EL (cell line): ENCODE measurements around the gene CCDC24.
A peak's percentile ranks its signal among the peaks of the same experiment; 100 is the strongest.

Source experiments
- DNase-seq: peaks from one replicate; pipeline ENCODE4 v3.0.0-alpha.2; 2016

CCDC24 gene

DNA sequence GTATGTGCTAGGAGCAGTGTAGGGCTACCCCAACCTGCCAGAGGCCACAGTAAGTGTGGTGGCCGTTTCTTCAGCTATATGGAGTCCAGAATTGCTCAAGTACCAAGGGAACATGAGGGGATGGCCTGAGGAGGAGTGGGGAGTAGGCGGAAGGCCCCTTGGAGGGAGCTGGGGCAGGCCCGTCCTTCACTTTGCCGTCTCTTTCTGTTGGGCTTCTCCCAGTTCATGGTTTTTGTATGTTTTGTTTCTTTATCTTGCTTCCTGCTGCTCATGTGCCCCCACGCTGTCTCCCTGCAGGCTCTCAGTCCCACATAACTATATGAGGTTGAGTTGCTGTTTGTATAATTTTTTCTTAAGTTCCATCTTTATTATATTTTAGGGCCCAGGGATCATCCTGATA lies 27.5 kb upstream of the CCDC24 start:
- DNase-seq: no peak

- no peak for DNase-seq
These were observed 26.1 kb upstream of the CCDC24 start for GRCh38 chr1:43965316-43965715.

- DNase-seq: no peak
These were observed 23.0 kb upstream of the CCDC24 start for GRCh38 chr1:43968348-43968948.

- no peak for DNase-seq
These were observed 22.0 kb upstream of the CCDC24 start for GRCh38 chr1:43969416-43969745.

DNA sequence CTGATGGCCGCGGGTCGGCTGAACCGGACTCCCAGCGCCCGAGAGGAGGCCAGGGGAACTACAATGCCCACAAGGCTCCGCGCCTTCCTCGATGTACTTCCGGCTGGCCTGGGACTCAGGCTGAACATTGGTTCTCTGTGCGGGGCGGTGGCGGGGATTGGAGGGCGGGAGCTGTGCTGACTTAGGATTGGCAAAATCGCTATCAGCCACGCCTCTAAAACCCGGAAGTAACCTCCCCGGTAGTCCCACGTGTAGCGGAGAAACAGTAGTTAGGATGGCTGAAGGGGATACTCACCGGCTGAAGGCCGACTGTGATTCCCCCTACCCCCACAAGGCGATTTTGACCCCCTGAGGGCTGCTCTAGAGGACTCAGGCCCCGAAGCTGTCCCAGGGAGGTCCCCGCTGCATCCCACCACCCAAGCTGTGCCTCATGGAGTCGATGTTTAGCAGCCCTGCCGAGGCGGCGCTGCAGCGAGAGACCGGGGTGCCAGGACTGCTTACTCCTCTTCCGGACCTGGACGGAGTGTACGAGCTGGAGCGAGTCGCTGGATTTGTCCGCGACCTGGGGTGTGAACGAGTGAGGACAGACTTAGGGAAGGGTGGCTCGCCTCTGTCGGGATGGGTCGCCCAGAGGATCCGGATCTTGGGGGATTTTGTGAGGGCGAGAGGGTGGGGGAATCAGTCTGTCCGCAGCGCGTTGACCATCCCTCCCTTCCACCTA lies 21.5 kb upstream of the CCDC24 start, which contains the start of gene DPH2:
DPH2 (plus strand) TSS at position 265 of the 721 bp plus-strand sequence; CDS start at position 431, 166 bp downstream.
- peak; percentile 98 for DNase-seq

- no peak for DNase-seq
These were observed 20.9 kb upstream of the CCDC24 start for GRCh38 chr1:43970502-43970901.

DNA sequence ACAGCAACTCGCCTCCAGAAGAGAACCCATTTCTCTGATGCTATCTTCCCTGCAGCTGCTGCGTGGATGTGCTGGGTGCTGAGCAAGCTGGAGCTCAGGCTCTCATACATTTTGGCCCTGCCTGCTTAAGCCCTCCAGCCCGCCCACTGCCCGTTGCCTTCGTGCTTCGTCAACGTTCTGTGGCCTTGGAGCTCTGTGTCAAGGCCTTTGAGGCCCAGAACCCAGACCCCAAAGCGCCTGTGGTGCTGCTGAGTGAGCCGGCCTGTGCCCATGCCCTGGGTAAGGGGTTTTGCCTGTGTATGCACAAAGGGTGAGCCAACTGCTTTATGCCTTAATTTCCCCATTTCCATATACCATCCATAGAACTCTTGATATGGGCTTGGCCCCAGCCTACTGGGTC lies 20.5 kb upstream of the CCDC24 start:
- DNase-seq: no peak

- no peak for DNase-seq
These were observed 19.9 kb upstream of the CCDC24 start for GRCh38 chr1:43971336-43971980.

GRCh38 chr1:43973981-43974442 lies 17.4 kb upstream of the CCDC24 start:
- no peak for DNase-seq

DNA sequence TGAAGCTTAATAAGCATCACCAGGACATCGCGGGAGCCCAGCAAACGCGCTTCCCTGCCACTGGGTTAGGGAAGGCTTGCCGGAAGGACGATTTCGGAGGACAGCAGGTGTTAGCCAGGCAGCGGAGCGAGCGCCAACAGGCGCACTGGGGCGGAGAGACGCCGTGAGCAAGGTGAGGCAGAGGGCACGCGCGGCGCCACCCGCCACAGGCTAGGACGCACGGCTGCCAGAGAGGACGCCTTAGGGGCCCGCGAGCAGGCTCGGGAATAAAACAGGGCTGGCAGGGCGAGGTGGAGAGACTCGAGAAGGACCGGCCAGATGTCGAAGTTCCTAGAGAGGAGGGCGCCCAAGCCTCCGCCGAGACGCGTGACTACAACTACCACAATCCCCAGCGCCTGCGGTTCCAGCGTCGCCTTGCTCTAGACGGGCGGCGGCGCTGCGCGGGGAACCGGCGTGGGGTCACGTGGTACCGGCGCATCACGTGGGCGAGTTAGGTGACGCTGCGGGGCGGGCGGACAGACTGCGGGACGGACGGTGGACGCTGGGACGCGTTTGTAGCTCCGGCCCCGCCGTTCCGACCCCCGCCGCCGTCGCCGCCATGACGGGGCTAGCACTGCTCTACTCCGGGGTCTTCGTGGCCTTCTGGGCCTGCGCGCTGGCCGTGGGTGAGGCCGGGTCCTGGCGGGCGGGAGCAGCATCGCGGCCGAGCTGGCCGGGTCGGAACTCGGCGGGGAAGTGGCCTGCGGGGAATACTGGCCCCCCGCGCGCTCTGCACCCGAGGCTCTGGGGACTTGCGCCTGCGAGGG lies 16.8 kb upstream of the CCDC24 start, which contains the start of gene ATP6V0B:
ATP6V0B (plus strand) TSS at position 518 of the 806 bp plus-strand sequence; CDS start at position 599, 81 bp downstream.
- peak; percentile 94 for DNase-seq

DNA sequence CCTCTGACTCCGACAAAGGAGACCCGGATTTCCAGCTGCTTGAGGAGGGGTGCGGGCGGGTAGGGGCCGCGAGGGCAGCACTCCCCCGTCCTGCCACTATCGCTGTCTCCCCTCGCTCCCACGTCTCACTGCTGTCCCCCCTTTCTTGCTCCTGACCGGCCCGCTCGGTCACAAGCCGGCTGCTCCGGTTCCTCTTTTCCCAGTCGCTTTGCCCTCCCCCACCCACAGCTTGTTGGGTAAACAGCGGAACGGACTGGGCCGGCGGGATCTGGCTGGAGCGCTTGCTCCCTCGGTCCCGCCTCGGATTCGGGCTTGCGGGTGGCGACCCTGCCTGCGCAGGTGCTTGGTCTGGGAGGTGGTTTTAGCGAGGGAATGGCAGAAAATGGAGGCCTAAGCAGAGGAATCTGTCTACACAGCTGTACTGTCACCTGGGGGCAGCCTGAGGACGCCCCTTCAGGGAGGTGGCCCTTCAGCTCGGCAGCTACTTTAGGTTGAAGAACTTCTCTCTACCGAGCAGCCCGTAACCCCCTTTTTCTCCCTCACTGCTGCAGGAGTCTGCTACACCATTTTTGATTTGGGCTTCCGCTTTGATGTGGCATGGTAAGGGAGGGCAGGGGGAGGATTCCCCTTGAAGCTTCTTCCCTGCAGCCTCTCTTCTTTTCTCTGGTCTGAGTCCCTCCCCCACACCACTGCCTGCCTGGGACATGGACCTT lies 16.0 kb upstream of the CCDC24 start:
- DNase-seq: peak; percentile 28

DNA sequence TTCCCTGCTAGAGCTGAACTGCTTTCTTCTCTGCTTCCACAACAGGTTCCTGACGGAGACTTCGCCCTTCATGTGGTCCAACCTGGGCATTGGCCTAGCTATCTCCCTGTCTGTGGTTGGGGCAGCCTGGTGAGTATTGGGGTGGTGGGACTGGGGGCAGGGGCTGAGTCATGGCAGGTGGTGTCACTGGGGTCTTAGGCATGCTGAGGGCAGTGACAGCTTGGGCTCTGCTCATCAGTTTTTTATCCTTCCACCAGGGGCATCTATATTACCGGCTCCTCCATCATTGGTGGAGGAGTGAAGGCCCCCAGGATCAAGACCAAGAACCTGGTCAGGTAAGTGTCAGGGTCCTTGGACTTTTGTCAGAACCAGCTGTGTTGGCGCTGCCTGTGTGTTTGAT lies 15.4 kb upstream of the CCDC24 start:
- DNase-seq: no peak

GRCh38 chr1:43976890-43977289 lies 14.5 kb upstream of the CCDC24 start:
- DNase-seq: no peak

GRCh38 chr1:43977376-43978263 lies 13.8 kb upstream of the CCDC24 start:
- no peak for DNase-seq

DNA sequence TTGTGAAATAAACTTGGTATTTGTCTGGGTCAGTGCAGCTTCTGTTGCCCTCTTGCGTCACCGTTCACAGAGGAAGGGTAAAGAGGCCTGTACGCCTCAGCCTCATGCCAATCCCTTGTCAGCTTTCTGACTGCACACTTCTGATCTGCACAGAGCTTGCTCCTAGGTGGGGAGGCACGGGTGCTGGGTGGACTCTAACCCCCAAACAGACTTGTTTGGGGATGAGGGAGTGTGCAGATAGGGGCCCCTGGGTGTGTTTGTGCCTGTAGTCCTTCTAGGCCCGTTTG lies 13.2 kb upstream of the CCDC24 start:
- DNase-seq: no peak

DNA sequence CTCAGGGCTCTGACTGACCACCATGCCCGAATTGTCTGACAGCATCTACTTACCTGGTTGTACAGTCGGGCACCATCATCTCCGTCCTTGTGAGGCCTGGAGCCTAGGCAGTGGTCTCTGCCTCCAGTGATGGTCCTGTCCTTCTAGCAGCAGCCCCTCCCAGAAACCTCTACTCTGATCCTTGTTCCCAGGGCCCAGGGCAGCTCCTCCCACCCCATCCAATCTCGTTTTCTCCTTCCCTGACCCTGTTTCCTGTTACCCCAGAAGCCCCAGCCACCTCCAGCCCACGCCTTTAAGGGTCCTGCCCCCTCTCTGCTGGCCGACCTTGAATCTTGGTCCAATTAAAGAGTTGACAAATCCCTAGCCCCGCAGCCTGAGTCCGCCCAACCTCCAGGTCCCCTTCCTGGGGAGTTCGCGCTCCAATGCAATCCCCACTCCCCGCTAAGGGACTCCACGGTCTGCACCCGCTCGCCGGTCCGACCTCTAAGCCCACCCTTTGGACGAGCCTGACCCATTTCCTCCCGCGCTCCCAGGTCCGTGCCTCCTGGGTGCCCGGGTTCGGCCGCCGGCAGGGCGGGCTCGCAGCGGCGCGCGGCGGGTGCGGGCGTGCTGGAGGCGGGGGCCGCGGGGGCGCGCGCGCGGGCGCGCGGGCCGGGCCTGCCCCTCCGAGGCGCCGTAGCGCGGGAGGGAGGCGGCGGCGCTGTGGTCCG lies 12.7 kb upstream of the CCDC24 start, which contains the start of gene B4GALT2:
B4GALT2 (plus strand) TSS at position 660 of the 710 bp plus-strand sequence. CDS start 1,951 bp downstream, outside the sequence.
- DNase-seq: peak; percentile 57

DNA sequence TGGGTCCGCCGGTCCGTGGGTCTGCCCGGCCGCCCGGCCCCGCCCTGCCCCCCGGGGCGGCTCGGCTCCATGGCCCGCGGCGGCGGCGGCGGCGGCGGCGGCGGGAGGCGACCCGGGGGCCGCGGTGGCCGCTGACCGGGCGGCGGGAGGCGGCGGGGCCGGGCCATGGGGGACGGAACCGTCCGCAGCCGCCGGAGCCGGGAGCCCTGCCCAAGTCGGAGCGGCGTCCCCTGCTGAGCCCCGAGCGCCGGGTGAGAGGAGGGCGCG lies 12.2 kb upstream of the CCDC24 start:
- no peak for DNase-seq

DNA sequence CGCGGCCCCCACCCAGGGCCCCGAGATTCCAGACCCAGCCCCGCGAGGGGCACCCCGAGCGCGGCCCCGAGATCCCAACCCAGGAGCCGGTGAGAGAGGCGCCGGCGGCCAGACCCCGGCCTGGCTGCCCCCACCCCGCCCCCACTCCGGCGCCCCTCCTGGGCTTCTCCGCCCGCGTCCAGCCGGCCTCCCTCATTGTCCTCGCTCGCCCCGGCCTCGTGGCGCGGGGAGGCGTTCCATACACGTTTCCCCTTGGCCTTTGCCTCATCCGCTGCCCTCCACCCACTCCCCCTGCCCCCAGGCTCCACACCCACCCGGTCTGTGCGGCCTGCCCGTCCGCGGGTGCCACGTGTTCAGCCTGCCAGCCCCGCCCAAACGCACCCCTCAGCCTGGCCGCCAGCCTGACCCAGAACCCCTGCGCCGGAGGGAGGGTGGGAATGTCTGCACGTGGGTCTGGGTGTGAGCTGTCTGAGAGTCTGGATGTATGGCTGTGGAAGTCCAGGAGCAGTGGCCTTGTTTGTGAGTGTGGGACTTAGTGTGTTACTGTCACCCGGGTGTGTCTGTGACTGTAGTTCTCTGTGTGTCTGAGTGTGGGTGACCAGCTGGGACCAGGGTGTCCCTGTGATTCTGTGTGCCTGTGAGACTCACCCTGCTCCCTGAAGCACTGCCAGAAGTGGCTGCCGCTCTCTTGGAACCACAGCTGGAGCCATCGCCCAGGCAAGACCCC lies 11.7 kb upstream of the CCDC24 start:
- DNase-seq: peak; percentile 74

DNA sequence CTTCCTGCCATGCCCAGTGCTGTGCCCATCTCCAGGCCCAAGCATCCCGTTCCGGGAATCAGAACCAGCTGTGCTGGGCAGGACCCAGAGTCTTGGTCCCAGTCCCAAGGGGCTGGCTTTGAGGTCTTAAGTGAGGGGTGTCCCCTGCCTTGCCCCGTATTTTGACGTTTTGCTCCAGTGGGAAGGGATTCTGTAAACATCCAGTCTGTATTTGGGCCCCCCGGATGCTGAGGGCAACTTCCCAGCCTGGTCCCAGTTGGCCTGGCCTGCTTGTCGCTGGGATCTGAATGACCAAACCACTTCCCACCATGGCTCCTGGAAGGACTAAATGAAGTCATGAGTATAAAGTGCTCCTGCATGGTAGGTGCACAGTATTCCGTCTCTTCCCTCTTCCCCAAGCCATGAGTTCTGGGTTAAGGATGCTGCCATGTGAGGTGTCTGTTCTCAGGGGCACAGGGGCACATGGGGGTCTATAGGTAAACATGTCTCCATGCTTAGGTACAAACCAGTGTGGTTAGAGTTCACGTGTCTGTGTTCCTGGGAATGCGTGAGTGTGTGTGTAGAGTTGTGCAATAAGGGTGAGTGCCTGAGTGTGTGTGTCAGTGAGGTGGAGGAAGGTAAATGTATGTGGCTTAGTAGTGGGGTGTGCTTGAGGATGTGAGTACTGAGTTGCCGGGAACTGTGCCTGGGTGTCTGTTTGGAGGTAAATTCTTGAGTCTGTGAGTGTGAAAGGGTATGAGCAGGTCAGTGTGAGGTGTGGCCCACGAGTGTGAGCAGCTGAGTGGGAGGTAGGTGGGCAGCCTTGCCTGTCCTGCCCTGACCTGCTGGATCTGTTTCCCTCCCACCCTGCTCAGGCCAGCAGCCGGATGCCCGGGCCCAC lies 10.9 kb upstream of the CCDC24 start:
- DNase-seq: peak; percentile 30
